Measurements from ENCODE around the gene PIP4K2A. TPM values are rescaled to one million over a fixed set of nuclear protein-coding genes. Genes with fewer than 3 reads are reported as not detected.

The PIP4K2A gene
- total and polyA plus RNA-seq, 2 of the 8 experiments (the other 6 are each of a cell fraction or from before 2014, with no cell fraction given), result 19.0 to 60.9 TPM

DNA sequence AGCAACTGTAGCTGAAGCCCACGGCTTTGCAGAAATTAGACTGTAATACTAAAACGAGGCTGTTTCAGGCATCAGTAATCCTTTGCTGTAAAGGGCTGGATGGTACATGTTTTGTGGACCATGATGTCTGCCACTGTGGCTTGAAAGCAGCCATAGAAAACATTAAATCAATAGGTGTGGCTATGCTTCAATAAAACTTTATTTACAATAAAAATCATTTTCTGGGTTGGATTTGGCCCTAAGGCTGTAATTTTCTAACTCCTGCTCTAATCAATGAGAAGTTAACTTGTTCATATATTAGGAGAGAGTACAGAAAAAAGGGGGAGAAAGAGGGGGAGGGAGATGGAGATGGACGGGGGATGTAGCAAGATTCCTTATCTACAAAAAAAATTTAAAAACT is 183.4 kb downstream of the PIP4K2A start (continued):
- TF ChIP-seq SIRT6 (IDR thresholded peaks at IDR 0.05; ENCODE audit: low read length), result no peak
- TF ChIP-seq CBX8 (IDR thresholded peaks at IDR 0.05; ENCODE audit: borderline replicate concordance, low read depth, low read length), result no peak
- no peak for TF ChIP-seq BCL11A (IDR thresholded peaks at IDR 0.05; ENCODE audit: low read depth in 2 of 2, low read length in 2 of 2)
- TF ChIP-seq MAFK (IDR thresholded peaks at IDR 0.05; ENCODE audit: low read depth, low read length), result no peak
- no peak for TF ChIP-seq BACH1 (IDR thresholded peaks at IDR 0.05; ENCODE audit: low read length)

All from H1 (cell line).